Heart right ventricle (tissue), 16 donors: ENCODE results near the gene CDC20. TPM values are rescaled to one million over a fixed set of nuclear protein-coding genes. Genes with fewer than 3 reads are reported as not detected.

Experiments used
- ATAC-seq, 8 donors: fragments of 200-7000 bp; cut with Tn5 transposase; one replicate each; pipeline ENCODE4 v1.9.1; 2020; ENCODE audit warnings: mild to moderate bottlenecking in 8 of 8, moderate library complexity in 8 of 8, moderate number of reproducible peaks in 1 of 8
- DNase-seq, 2 donors: peaks; one replicate each; pipeline ENCODE4 v3.0.0-alpha.2; 2020
- H3K27ac ChIP-seq, 10 donors: fragments of 200-600 bp; sonication (generic) in 2 of 10; one replicate each; pipeline versions ENCODE4 v1.5.0 to v1.8.0; 2020 to 2022; ENCODE audit warnings: mild to moderate bottlenecking in 3 of 10
- H3K27me3 ChIP-seq, 7 donors: fragments of 200-600 bp; one replicate each; pipeline ENCODE4 v1.8.0; 2021 to 2022; ENCODE audit warnings: mild to moderate bottlenecking in 2 of 7
- H3K36me3 ChIP-seq, 9 donors: fragments of 200-600 bp; sonication (generic) in 1 of 9; one replicate each; pipeline versions ENCODE4 v1.5.0 to v1.8.0; 2020 to 2022; ENCODE audit warnings: mild to moderate bottlenecking in 2 of 9
- H3K4me1 ChIP-seq, 9 donors: fragments of 200-600 bp; sonication (generic) in 1 of 9; one replicate each; pipeline versions ENCODE4 v1.5.0 to v1.8.0; 2020 to 2022; ENCODE audit warnings: mild to moderate bottlenecking in 4 of 9
- H3K4me3 ChIP-seq, 10 donors: fragments of 200-600 bp; sonication (generic) in 2 of 10; one replicate each; pipeline versions ENCODE4 v1.5.0 to v1.8.0; 2020 to 2022; ENCODE audit warnings: mild to moderate bottlenecking in 7 of 10, moderate library complexity in 2 of 10
- H3K9me3 ChIP-seq, 11 donors: fragments of 200-600 bp in 10 of 11; sonication (generic) in 2 of 11; one replicate each; pipeline versions ENCODE4 v1.5.0 to v1.8.0; 2013 to 2022; ENCODE audit warnings: mild to moderate bottlenecking in 2 of 11, control low read depth in 1 of 11, moderate library complexity in 1 of 11
- WGBS, 2 donors: extraction: QIAGEN DNeasy Blood & Tissue Kit; methylation state at CpG; one replicate each; pipeline ENCODE4 v1.1.7; 2013; ENCODE audit warnings: inconsistent platforms in 1 of 2; 5-methylcytosine and 5-hydroxymethylcytosine counted together
- intact Hi-C, 10 donors: fragments of 100-400 bp; cut with DNase I; formaldehyde crosslinking; loops; one replicate each; pipeline versions ENCODE4 v1.11.1 to v1.14.2; 2022
- polyA plus RNA-seq, 2 donors: library from polyadenylated mRNA; stranded (reverse); fragments of 200-250 nt; gene quantifications; one replicate each; pipeline ENCODE4 v1.2.3, GENCODE V29; 2013
- total RNA-seq, 10 donors: library from RNA; stranded (reverse); fragmentation: NEBNext Ultra II Directional in 3 of 10; extraction: Animal tissue kit (Norgen Biotek cat#: 25700) in 3 of 10; gene quantifications; one replicate each; pipeline versions ENCODE4 v1.2.1 to v1.2.4, GENCODE V29; 2021 to 2023
- TF ChIP-seq, protein P1 (sequence below), 9 donors: fragments of 200-600 bp; sonication (generic) in 2 of 9; IDR thresholded peaks; one replicate each; pipeline versions ENCODE4 v1.5.0 to v1.8.0; 2021 to 2022; ENCODE audit warnings: antibody characterized with exemption in 9 of 9, mild to moderate bottlenecking in 5 of 9, moderate library complexity in 1 of 9
- donor health status: Arrhythmogenic right ventricular cardiomyopathy.
- donor health status: ischemic (EF 13 %, LVEDD 7.1; RV severe dilation, severe dysfunction).
- donor health status: healthy with polysubstance abuse.
- donor health status: DM: no; HTN: yes; CAD: no.
- donor health status: DM: no; HTN: no; CAD: no.
- donor health status: ischemic (EF 25% LVEDD 6.9; RV normal size, moderate dysfunction).
- donor health status: ischemic (EF 25% LVEDD 5.7; RV mildly dilated, moderate dysfunction).
- donor health status: healthy.
- donor health status: DM: yes; HTN: yes; CAD: no.
- donor health status: Ischemic cardiomyopathy.
- donor health status: ischemic (EF 35%, LVEDD 5.7; RV mildly dilated, moderate dysfunction).
- donor health status: nonischemic (EF 11% LVEDD 7.7; RV severe dilation, severe dysfunction).
- donor health status: DM: yes; HTN: yes; CAD: no.
- donor health status: PGD.
- donor health status: ischemic (EF 29% LVEDD 5.4; RV normal size, mild dysfunction).
- donor health status: nonischemic (EF 23%, LVEDD 6.1; RV moderate dilation, normal function).

Gene CDC20
- total and polyA plus RNA-seq, 12 donors = 0.15 to 9.6 (median 1.4) TPM

DNA sequence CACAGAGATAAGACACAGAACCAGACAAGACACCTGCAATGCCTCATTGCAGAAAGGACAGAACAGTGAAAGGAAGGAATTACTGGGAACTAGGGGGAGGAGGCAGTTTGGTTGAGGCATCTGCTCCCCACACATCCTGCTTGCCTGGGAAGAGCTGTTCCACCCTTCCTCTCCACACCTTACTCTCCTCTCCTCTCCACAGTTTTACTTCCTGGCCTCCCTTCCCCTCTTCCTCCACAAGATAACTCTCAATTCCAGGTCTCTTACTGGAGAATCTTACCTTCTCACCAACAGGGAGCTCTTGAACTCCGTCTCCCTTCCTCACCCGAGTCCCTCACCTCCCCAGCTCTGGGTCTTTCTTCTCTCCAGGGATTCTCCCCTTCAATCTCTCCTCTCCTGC, 6.9 kb downstream of the CDC20 start:
- no peaks in the 10 kb centered on the region for H3K9me3 ChIP-seq
- H3K27me3 ChIP-seq = no peaks in the 10 kb centered on the region
- peak overlapping the region in 6 of 10 donors; percentile 89 to 99 (median 98) for H3K27ac ChIP-seq
- H3K4me1 ChIP-seq = peaks cover 15 to 50% (median 32%) of the 10 kb centered on the region in 9 donors
- 88 to 93% methylated on average over 2 of the region's 2 CpGs for WGBS, 2 donors
- intact Hi-C loops = loop anchor here in 4 of 10 donors (5.0 kb wide), 2 partner anchors 63 to 128 kb away; partner anchors contain the start of gene TIE1 (in 1 of the 4)
- ATAC-seq (no peak), DNase-seq (no peak)
- TF ChIP-seq, protein P1, sequence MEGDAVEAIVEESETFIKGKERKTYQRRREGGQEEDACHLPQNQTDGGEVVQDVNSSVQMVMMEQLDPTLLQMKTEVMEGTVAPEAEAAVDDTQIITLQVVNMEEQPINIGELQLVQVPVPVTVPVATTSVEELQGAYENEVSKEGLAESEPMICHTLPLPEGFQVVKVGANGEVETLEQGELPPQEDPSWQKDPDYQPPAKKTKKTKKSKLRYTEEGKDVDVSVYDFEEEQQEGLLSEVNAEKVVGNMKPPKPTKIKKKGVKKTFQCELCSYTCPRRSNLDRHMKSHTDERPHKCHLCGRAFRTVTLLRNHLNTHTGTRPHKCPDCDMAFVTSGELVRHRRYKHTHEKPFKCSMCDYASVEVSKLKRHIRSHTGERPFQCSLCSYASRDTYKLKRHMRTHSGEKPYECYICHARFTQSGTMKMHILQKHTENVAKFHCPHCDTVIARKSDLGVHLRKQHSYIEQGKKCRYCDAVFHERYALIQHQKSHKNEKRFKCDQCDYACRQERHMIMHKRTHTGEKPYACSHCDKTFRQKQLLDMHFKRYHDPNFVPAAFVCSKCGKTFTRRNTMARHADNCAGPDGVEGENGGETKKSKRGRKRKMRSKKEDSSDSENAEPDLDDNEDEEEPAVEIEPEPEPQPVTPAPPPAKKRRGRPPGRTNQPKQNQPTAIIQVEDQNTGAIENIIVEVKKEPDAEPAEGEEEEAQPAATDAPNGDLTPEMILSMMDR (IDR thresholded peaks at IDR 0.05) = no peak
- H3K36me3 ChIP-seq = peaks cover 0 to 55% (median 35%) of the 10 kb centered on the region in 9 donors
- H3K4me3 ChIP-seq = peak overlapping the region in 1 of 10 donors; percentile 89

DNA sequence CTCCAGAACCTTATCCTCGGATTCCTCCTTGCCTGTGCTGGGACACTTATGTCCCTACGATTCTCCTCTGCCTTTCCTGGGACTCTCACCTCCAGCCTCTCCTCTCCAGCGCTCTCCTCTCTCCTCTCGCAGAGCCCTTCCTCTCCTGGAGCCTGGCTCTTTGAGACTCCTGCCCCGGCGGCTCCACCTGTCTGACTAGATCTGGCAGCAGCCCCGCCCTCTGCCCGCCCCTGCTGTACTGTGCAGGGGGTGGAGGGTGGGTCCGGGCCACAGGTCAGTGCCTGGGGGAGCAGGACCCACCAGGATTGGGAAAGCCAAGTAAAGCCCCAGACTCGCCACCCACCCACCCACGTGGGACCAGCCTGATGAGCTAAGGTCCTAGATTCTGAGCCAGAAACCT, 7.4 kb downstream of the CDC20 start:
- no peak for ATAC-seq
- Histone ChIP-seq H3K9me3 (no peaks in the 10 kb centered on the region), H3K36me3 (peaks cover 0 to 54% (median 35%) of the 10 kb centered on the region in 9 donors), H3K27me3 (no peaks in the 10 kb centered on the region), H3K27ac (peak overlapping the region in 8 of 10 donors; percentile 89 to 99 (median 98)), H3K4me3 (peak overlapping the region in 8 of 10 donors; percentile 83 to 96 (median 88)), H3K4me1 (peaks cover 15 to 45% (median 32%) of the 10 kb centered on the region in 9 donors)
- TF ChIP-seq, protein P1 (IDR thresholded peaks at IDR 0.05) = no peak
- 48 to 58% methylated on average over 11 of the region's 11 CpGs for WGBS, 2 donors
- intact Hi-C loops = loop anchor here in 4 of 10 donors (5.0 kb wide), 2 partner anchors 64 to 129 kb away; partner anchors contain the start of gene TIE1 (in 1 of the 4)
- no peak for DNase-seq

DNA sequence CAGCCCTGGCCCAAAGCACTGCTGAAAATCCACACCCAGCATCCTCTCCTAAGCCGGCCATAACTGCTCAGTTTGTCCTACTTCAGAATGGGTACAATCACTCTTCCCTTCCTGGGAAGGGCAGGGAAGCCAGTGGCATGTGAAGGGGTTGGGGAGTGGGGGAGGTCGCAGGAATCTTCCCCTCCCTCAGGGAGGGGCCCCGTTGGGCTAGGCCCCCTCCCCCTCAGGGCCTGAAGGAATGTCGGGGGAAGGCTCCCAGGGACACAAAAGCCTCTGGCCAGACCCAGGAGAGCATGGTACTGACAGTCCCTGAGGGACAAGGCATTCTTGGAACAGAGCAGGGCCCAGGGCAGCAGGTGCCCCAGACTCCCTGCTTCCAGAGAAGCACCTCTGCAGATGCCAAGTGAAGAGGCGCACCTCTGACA, 7.8 kb downstream of the CDC20 start:
- TF ChIP-seq, protein P1 (IDR thresholded peaks at IDR 0.05) = no peak
- peaks cover 0 to 54% (median 35%) of the 10 kb centered on the region in 9 donors for H3K36me3 ChIP-seq
- H3K4me1 ChIP-seq = peaks cover 15 to 41% (median 32%) of the 10 kb centered on the region in 9 donors
- H3K27ac ChIP-seq = peak overlapping the region; percentile 25 to 99 (median 98)
- intact Hi-C loops = loop anchor here in 4 of 10 donors (5.0 kb wide), 2 partner anchors 64 to 129 kb away; partner anchors contain the start of gene TIE1 (in 1 of the 4)
- no peaks in the 10 kb centered on the region for H3K9me3 ChIP-seq
- DNase-seq (no peak), ATAC-seq (no peak)
- peak overlapping the region; percentile 64 to 96 (median 88) for H3K4me3 ChIP-seq
- H3K27me3 ChIP-seq = no peaks in the 10 kb centered on the region
- WGBS, 2 donors = 21 to 24% methylated on average over 5 of the region's 5 CpGs

DNA sequence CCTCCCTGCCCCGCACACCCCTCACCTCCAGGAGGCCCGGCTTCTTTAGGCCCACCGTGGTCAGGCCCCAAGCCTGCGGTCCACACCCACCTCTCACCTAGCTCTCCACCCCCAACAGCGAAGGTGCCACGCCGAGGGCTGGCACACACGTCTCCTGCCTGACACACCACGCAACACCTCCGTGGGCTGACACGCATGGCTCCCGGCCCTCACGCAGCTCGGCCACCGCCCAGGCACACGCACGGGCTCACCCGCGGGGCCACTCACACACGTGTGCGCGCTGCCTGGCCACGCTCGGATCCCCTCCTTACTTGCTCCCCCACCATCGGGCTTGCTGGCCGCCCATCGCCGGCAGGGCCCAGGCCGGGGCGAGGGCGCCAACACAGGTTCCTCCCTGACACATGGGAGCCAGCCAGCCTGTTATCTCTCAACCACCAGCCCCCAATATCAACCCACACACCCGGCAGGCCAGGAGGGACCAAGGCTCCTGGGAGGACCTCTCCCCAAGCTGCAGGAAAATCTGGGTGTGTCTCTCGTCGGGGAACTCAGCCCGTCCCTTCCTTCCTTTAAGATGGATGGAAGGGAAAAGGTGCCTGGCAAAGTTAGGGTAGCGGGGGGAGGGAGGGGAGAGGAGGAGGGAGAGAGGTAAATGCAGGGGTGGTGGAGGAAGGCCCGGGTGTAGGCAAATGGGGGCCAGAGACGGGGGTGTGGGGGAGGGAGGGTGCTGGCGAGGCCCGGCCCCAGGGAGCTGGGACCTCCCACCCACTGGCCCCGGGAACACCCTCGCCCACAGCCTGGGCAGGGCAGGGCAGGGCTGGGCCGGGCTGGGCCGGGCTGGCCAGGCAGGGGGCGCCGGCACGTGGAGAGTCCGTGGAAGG, 8.5 kb downstream of the CDC20 start:
- DNase-seq (peak; percentile 17 to 32), ATAC-seq (peak; percentile 2 to 79 (median 60))
- 2% methylated on average over 45 to 48 of the region's 48 CpGs for WGBS, 2 donors
- H3K27ac ChIP-seq = peak overlapping the region; percentile 89 to 99 (median 98)
- intact Hi-C loops = loop anchor here in 4 of 10 donors (5.0 kb wide), 2 partner anchors 65 to 130 kb away; partner anchors contain the start of gene TIE1 (in 1 of the 4)
- TF ChIP-seq, protein P1 (IDR thresholded peaks at IDR 0.05) = no peak
- peak overlapping the region; percentile 64 to 96 (median 88) for H3K4me3 ChIP-seq
- H3K36me3 ChIP-seq = peaks cover 0 to 47% (median 31%) of the 10 kb centered on the region in 9 donors
- no peaks in the 10 kb centered on the region for H3K27me3 ChIP-seq
- H3K4me1 ChIP-seq = peaks cover 15 to 43% (median 32%) of the 10 kb centered on the region in 9 donors
- H3K9me3 ChIP-seq = no peaks in the 10 kb centered on the region
